Measurements from ENCODE around the gene ABHD11. TPM values are rescaled to one million over a fixed set of nuclear protein-coding genes. Genes with fewer than 3 reads are reported as not detected.
A peak's percentile ranks its signal among the peaks of the same experiment; 100 is the strongest.

The ABHD11 gene
- total RNA-seq, 1 donor from 2014 or later = 23.8 TPM

- intact Hi-C loops (cut with DNase I) = no loop called here
- TF ChIP-seq POLR2A (IDR thresholded peaks at IDR 0.05) (no peak), CTCF (IDR thresholded peaks at IDR 0.05) (no peak), POLR2AphosphoS5 (IDR thresholded peaks at IDR 0.05; ENCODE audit: insufficient read depth in 1 of 2, low read depth in 1 of 2) (no peak)
- Histone ChIP-seq H3K4me3 (peak overlapping the region in 1 of 2 donors; percentile 30), H3K36me3 (no peaks in the 10 kb centered on the region), H3K27me3 (peaks cover 4% of the 10 kb centered on the region), H3K4me1 (peaks cover 20% of the 10 kb centered on the region), H3K9me3 (no peaks in the 10 kb centered on the region), H3K27ac (no peak overlapping the region)
- no peak for DNase-seq (ENCODE audit: extremely low spot score in 2 of 2)
These were observed 30.9 kb upstream of the ABHD11 start for GRCh38 chr7:73769481-73770001.

GRCh38 chr7:73768641-73769480, 30.3 kb upstream of the ABHD11 start:
- H3K4me1 ChIP-seq = peaks cover 20% of the 10 kb centered on the region
- no peaks in the 10 kb centered on the region for H3K9me3 ChIP-seq
- no peak overlapping the region for H3K27ac ChIP-seq
- DNase-seq (ENCODE audit: extremely low spot score in 2 of 2) = no peak
- H3K27me3 ChIP-seq = peaks cover 4% of the 10 kb centered on the region
- H3K4me3 ChIP-seq = no peak overlapping the region
- no peak for TF ChIP-seq CTCF (IDR thresholded peaks at IDR 0.05)
- TF ChIP-seq POLR2AphosphoS5 (IDR thresholded peaks at IDR 0.05; ENCODE audit: insufficient read depth in 1 of 2, low read depth in 1 of 2) = no peak
- TF ChIP-seq POLR2A (IDR thresholded peaks at IDR 0.05) = no peak
- intact Hi-C loops (cut with DNase I) = no loop called here
- H3K36me3 ChIP-seq = no peaks in the 10 kb centered on the region

- Histone ChIP-seq H3K36me3 (no peaks in the 10 kb centered on the region), H3K4me1 (peaks cover 20% of the 10 kb centered on the region), H3K27ac (no peak overlapping the region), H3K9me3 (no peaks in the 10 kb centered on the region), H3K4me3 (no peak overlapping the region), H3K27me3 (peaks cover 4% of the 10 kb centered on the region)
- TF ChIP-seq CTCF (IDR thresholded peaks at IDR 0.05) (no peak), POLR2A (IDR thresholded peaks at IDR 0.05) (no peak), POLR2AphosphoS5 (IDR thresholded peaks at IDR 0.05; ENCODE audit: insufficient read depth in 1 of 2, low read depth in 1 of 2) (no peak)
- DNase-seq (ENCODE audit: extremely low spot score in 2 of 2) = no peak
- intact Hi-C loops (cut with DNase I) = no loop called here
These were observed 28.1 kb upstream of the ABHD11 start for GRCh38 chr7:73766556-73767229.

- intact Hi-C loops (cut with DNase I) = no loop called here
- DNase-seq (ENCODE audit: extremely low spot score in 2 of 2) = no peak
- H3K9me3 ChIP-seq = no peaks in the 10 kb centered on the region
These were observed 24.0 kb upstream of the ABHD11 start for GRCh38 chr7:73762659-73762999.

More at GRCh38 chr7:73762659-73762999, 24.0 kb upstream of the ABHD11 start:
- Histone ChIP-seq H3K27ac (no peak overlapping the region), H3K4me1 (no peaks in the 10 kb centered on the region), H3K4me3 (no peak overlapping the region), H3K36me3 (no peaks in the 10 kb centered on the region), H3K27me3 (no peaks in the 10 kb centered on the region)
- TF ChIP-seq POLR2AphosphoS5 (IDR thresholded peaks at IDR 0.05; ENCODE audit: insufficient read depth in 1 of 2, low read depth in 1 of 2) = no peak
- no peak for TF ChIP-seq POLR2A (IDR thresholded peaks at IDR 0.05)
- no peak for TF ChIP-seq CTCF (IDR thresholded peaks at IDR 0.05)

All from vagina (tissue), 2 donors.